Fibroblast of the conjunctiva (primary cell): ENCODE measurements around the gene RPA4.
"Not testable (repeated sequence)": the region's sequence is repeated elsewhere in the genome, so short reads cannot be mapped to it uniquely, and the experiment has no call there.

Experiments used
- DNase-seq: peaks from one replicate; pipeline ENCODE4 v3.0.0-alpha.2; 2010; ENCODE audit warnings: low read depth

RPA4 gene

GRCh38 chrX:96883608-96884007 is at the start of gene RPA4:
Gene RPA4, plus strand, starts transcription at chrX:96883908. Its CDS starts 403 bp downstream, at chrX:96884311.
- no peak for DNase-seq

GRCh38 chrX:96834137-96834536 is 49.6 kb upstream of the RPA4 start:
- no peak for DNase-seq

GRCh38 chrX:96835660-96836289 is 47.9 kb upstream of the RPA4 start:
- no peak for DNase-seq

- DNase-seq, result no peak
Measured at GRCh38 chrX:96837808-96838207, 45.9 kb upstream of the RPA4 start.

- no peak for DNase-seq
Measured at GRCh38 chrX:96838537-96838936, 45.2 kb upstream of the RPA4 start.

GRCh38 chrX:96841325-96841724 is 42.4 kb upstream of the RPA4 start:
- no peak for DNase-seq

GRCh38 chrX:96841866-96842265 is 41.8 kb upstream of the RPA4 start:
- not testable (repeated sequence) for DNase-seq

- DNase-seq, result no peak
Measured at GRCh38 chrX:96843566-96843965, 40.1 kb upstream of the RPA4 start.

- no peak for DNase-seq
Measured at GRCh38 chrX:96846841-96847240, 36.9 kb upstream of the RPA4 start.

GRCh38 chrX:96859422-96859821 is 24.3 kb upstream of the RPA4 start:
- not testable (repeated sequence) for DNase-seq

- DNase-seq, result no peak
Measured at GRCh38 chrX:96861218-96861617, 22.5 kb upstream of the RPA4 start.

GRCh38 chrX:96861661-96862060 is 22.0 kb upstream of the RPA4 start:
- DNase-seq, result no peak

GRCh38 chrX:96884027-96884426 is 319 bp downstream of the RPA4 start:
- DNase-seq, result no peak

GRCh38 chrX:96889726-96890125 is 6.0 kb downstream of the RPA4 start:
- DNase-seq, result no peak

- DNase-seq, result no peak
Measured at GRCh38 chrX:96906741-96907140, 23.0 kb downstream of the RPA4 start.

- DNase-seq, result no peak
Measured at GRCh38 chrX:96907516-96908272, 24.0 kb downstream of the RPA4 start.

- no peak for DNase-seq
Measured at GRCh38 chrX:96909291-96909690, 25.6 kb downstream of the RPA4 start.

- no peak for DNase-seq
Measured at GRCh38 chrX:96918864-96919263, 35.2 kb downstream of the RPA4 start.

- no peak for DNase-seq
Measured at GRCh38 chrX:96919672-96920071, 36.0 kb downstream of the RPA4 start.

GRCh38 chrX:96924581-96924980 is 40.9 kb downstream of the RPA4 start:
- no peak for DNase-seq

- no peak for DNase-seq
Measured at GRCh38 chrX:96929036-96929435, 45.3 kb downstream of the RPA4 start.
